HFFc6 (cell line): ENCODE results near the gene KLC3. TPM values are rescaled to one million over a fixed set of nuclear protein-coding genes. Genes with fewer than 3 reads are reported as not detected.

ENCODE experiments used
- DNase-seq: peaks from one replicate; pipeline ENCODE4 v3.0.0-alpha.2; 2018
- H3K27ac Mint-ChIP-seq: 2 replicates; pipeline ENCODE4 v1.8.0; 2020; ENCODE audit warnings: mild to moderate bottlenecking, mixed read lengths
- H3K27me3 Mint-ChIP-seq: 2 replicates; pipeline ENCODE4 v1.8.0; 2021; ENCODE audit warnings: mild to moderate bottlenecking, moderate library complexity, mixed read lengths; ENCODE audit not compliant: insufficient read depth
- H3K36me3 Mint-ChIP-seq: 2 replicates; pipeline ENCODE4 v1.8.0; 2021; ENCODE audit warnings: low read depth, mixed read lengths
- H3K4me1 Mint-ChIP-seq: 2 replicates; pipeline ENCODE4 v1.8.0; 2020; ENCODE audit warnings: low read depth, mixed read lengths
- H3K4me3 Mint-ChIP-seq: 2 replicates; pipeline ENCODE4 v1.8.0; 2020; ENCODE audit warnings: mild to moderate bottlenecking, moderate library complexity, mixed read lengths
- H3K9me3 Mint-ChIP-seq: 2 replicates; pipeline ENCODE4 v1.8.0; 2020; ENCODE audit warnings: mild to moderate bottlenecking, mixed read lengths
- total RNA-seq, 6 experiments: library from RNA; stranded (reverse); fragmentation: NEBNext Ultra II Directional; extraction: Animal tissue kit (Norgen Biotek cat#: 25700); gene quantifications; 2 replicates in 1 of 6; 3 replicates in 5 of 6; pipeline ENCODE4 v1.2.3, GENCODE V29; 2021
- TF ChIP-seq, protein P1 (sequence below): fragments of 200-600 bp; sonication (generic); IDR thresholded peaks from 2 replicates; pipeline ENCODE4 v1.5.0; 2021; ENCODE audit warnings: antibody characterized with exemption, mild to moderate bottlenecking

The KLC3 gene
- total RNA-seq, 6 experiments from 2014 or later, result not detected

GRCh38 chr19:45296355-45296754, 44.2 kb upstream of the KLC3 start:
- peaks cover 55% of the 10 kb centered on the region for H3K36me3 Mint-ChIP-seq
- no peaks in the 10 kb centered on the region for H3K4me1 Mint-ChIP-seq
- TF ChIP-seq, protein P1, sequence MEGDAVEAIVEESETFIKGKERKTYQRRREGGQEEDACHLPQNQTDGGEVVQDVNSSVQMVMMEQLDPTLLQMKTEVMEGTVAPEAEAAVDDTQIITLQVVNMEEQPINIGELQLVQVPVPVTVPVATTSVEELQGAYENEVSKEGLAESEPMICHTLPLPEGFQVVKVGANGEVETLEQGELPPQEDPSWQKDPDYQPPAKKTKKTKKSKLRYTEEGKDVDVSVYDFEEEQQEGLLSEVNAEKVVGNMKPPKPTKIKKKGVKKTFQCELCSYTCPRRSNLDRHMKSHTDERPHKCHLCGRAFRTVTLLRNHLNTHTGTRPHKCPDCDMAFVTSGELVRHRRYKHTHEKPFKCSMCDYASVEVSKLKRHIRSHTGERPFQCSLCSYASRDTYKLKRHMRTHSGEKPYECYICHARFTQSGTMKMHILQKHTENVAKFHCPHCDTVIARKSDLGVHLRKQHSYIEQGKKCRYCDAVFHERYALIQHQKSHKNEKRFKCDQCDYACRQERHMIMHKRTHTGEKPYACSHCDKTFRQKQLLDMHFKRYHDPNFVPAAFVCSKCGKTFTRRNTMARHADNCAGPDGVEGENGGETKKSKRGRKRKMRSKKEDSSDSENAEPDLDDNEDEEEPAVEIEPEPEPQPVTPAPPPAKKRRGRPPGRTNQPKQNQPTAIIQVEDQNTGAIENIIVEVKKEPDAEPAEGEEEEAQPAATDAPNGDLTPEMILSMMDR, result no peak
- H3K27ac Mint-ChIP-seq, result no peak overlapping the region
- peaks cover 1% of the 10 kb centered on the region for H3K27me3 Mint-ChIP-seq
- peaks cover 10% of the 10 kb centered on the region for H3K9me3 Mint-ChIP-seq
- no peak overlapping the region for H3K4me3 Mint-ChIP-seq
- DNase-seq, result no peak

GRCh38 chr19:45297674-45298073, 42.9 kb upstream of the KLC3 start:
- no peaks in the 10 kb centered on the region for H3K4me1 Mint-ChIP-seq
- peaks cover 43% of the 10 kb centered on the region for H3K36me3 Mint-ChIP-seq

GRCh38 chr19:45298264-45298663, 42.3 kb upstream of the KLC3 start:
- no peak for DNase-seq
- Mint-ChIP-seq H3K9me3 (no peaks in the 10 kb centered on the region), H3K27me3 (peaks cover 1% of the 10 kb centered on the region), H3K4me1 (no peaks in the 10 kb centered on the region), H3K27ac (no peak overlapping the region), H3K4me3 (no peak overlapping the region), H3K36me3 (peaks cover 40% of the 10 kb centered on the region)
- TF ChIP-seq, protein P1, result no peak

More at GRCh38 chr19:45297674-45298073, 42.9 kb upstream of the KLC3 start:
- DNase-seq, result no peak
- no peak overlapping the region for H3K27ac Mint-ChIP-seq
- TF ChIP-seq, protein P1, result no peak
- H3K27me3 Mint-ChIP-seq, result peaks cover 1% of the 10 kb centered on the region
- peaks cover 2% of the 10 kb centered on the region for H3K9me3 Mint-ChIP-seq
- no peak overlapping the region for H3K4me3 Mint-ChIP-seq

- Mint-ChIP-seq H3K9me3 (peaks cover 4% of the 10 kb centered on the region; the same call in 1 of the 2 replicates), H3K4me1 (no peaks in the 10 kb centered on the region), H3K36me3 (peaks cover 41% of the 10 kb centered on the region), H3K27me3 (peaks cover 1% of the 10 kb centered on the region), H3K27ac (no peak overlapping the region), H3K4me3 (no peak overlapping the region)
- TF ChIP-seq, protein P1, result no peak
- no peak for DNase-seq
Measured at GRCh38 chr19:45299719-45300118, 40.8 kb upstream of the KLC3 start.

GRCh38 chr19:45302416-45302815, 38.1 kb upstream of the KLC3 start:
- Mint-ChIP-seq H3K27me3 (peaks cover 9% of the 10 kb centered on the region), H3K27ac (no peak overlapping the region), H3K4me3 (no peak overlapping the region), H3K9me3 (peaks cover 4% of the 10 kb centered on the region; the same call in 1 of the 2 replicates), H3K4me1 (peaks cover 10% of the 10 kb centered on the region), H3K36me3 (peaks cover 34% of the 10 kb centered on the region)
- TF ChIP-seq, protein P1, result no peak
- DNase-seq, result no peak
